ENCODE data around the gene SAMM50. TPM values are rescaled to one million over a fixed set of nuclear protein-coding genes. Genes with fewer than 3 reads are reported as not detected.

Gene SAMM50
- total RNA-seq = 35.3 and 51.6 TPM in 2 replicates

GRCh38 chr22:43955040-43955882 is at the start of gene SAMM50:
SAMM50 (plus strand) TSS chr22:43955442; CDS start chr22:43955578, 136 bp downstream.

DNA sequence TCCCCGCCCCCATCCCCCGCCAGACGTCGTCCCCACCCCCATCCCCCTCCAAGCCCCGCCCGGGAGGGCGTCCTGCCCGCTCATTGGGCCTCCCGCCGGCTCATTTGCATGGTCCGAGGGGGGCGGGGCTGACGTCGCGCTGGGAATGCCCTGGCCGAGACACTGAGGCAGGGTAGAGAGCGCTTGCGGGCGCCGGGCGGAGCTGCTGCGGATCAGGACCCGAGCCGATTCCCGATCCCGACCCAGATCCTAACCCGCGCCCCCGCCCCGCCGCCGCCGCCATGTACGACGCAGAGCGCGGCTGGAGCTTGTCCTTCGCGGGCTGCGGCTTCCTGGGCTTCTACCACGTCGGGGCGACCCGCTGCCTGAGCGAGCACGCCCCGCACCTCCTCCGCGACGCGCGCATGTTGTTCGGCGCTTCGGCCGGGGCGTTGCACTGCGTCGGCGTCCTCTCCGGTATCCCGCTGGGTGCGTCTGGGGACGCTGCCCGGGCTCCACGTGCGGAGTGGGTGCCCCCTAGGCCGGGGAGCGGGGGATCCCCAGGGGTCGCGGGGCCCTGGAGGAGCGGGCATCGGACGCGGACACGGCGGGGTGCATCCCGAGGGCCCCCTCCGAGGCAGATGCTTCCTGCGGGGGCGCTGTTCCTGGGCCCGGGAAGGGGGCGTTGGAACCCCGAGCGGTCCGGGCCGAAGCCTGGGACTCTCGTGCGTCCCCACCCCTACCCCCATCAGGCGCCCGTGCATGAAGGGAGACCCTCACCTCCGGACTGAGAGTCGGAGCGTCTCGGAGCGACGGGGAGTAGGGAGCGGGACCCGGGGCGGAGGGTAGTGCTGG is 31.4 kb upstream of the SAMM50 start, which contains the start of gene PNPLA3:
Gene PNPLA3 (plus strand): TSS at position 175 of the 834 bp plus-strand sequence. CDS start 107 bp downstream, at position 282.

GRCh38 chr22:44024288-44024921 is 69.2 kb downstream of the SAMM50 start, which contains the start of gene PARVB:
PARVB (plus strand) TSS chr22:44024302; CDS start chr22:44024340, 38 bp downstream.

Other genes with a start within 250 kb of the SAMM50 start
- 0.11 and 0.47 TPM in 2 replicates for gene EFCAB6, start 143.1 kb upstream of the SAMM50 start, total RNA-seq
- 0.08 TPM in 1 of 2 replicates, not detected in the other for gene SULT4A1, start 92.9 kb upstream of the SAMM50 start, total RNA-seq
- not detected in 2 replicates for gene PNPLA5, start 63.4 kb upstream of the SAMM50 start, total RNA-seq
- gene PNPLA3, start 31.6 kb upstream of the SAMM50 start, total RNA-seq = 2.9 and 4.2 TPM in 2 replicates
- 36.5 and 49.3 TPM in 2 replicates for gene PARVB, start 68.9 kb downstream of the SAMM50 start, total RNA-seq
- gene PARVG, start 225.5 kb downstream of the SAMM50 start, total RNA-seq = not detected in 2 replicates